Measurements from ENCODE around the gene ZNF385C. TPM values are rescaled to one million over a fixed set of nuclear protein-coding genes. Genes with fewer than 3 reads are reported as not detected.
A peak's percentile ranks its signal among the peaks of the same experiment; 100 is the strongest.

Gene ZNF385C
- total and polyA plus RNA-seq, 2 of the 13 experiments (the other 11 are each of a cell fraction or from before 2014, with no cell fraction given), result 2.3 to 6.1 TPM

DNA sequence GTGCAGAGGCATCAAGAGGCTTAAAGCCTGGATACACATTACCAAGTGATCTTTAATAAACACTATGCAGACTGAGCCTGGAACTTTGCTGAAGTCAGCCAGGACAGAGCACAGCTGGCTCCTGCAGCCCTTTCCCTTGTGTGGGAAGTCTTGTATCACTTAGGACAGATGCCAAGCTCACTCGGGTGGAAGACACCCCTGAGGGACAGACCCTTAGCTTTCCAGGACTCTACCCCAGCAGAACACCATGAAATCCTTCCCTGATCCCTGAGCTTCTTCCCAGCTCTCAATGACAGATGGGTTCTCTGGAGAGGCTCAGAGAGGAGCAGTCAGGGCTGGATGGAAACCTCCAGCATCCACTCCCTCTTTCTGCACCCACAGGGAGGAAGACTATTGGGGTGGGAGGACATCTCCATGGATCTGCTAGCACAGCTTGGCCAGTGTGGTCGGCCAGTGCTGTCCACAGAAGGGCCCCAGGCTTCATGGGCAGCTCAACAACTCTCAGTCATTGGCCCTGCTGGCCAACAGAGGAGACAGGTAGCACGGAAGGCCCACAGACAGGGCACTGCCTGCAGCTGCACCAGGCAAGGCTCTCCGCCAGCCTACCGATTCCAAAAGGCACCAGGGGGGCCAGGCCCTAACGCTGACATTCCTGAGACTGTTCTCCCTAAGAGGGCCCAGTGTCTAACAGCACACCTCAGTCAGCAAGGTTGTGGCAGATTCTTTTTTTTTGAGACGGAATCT, 40.6 kb upstream of the ZNF385C start:
- 90% methylated on average over 6 of the region's 7 CpGs for WGBS (ENCODE audit: low lambda C conversion rate)
- in situ Hi-C loops (cut with HindIII; ENCODE audit: extremely low pct_ligation_motif_present, low pct_unique_long_range_greater_than_20kb) (no loop called here), intact Hi-C loops (cut with micrococcal nuclease; ENCODE audit: unreplicated experiment) (no loop called here)
- H3K9me3 ChIP-seq (ENCODE audit: low read length), result no peaks in the 10 kb centered on the region
- CTCF ChIA-PET (ENCODE audit: low intra/inter-chr PET ratio, low total read pairs), result no interaction called here
- H3K9ac ChIP-seq (ENCODE audit: insufficient read depth, low read depth, low read length), result no peak overlapping the region
- H3K79me2 ChIP-seq (ENCODE audit: insufficient read depth, low read length), result peaks cover 77% of the 10 kb centered on the region
- TF ChIP-seq, protein P1, sequence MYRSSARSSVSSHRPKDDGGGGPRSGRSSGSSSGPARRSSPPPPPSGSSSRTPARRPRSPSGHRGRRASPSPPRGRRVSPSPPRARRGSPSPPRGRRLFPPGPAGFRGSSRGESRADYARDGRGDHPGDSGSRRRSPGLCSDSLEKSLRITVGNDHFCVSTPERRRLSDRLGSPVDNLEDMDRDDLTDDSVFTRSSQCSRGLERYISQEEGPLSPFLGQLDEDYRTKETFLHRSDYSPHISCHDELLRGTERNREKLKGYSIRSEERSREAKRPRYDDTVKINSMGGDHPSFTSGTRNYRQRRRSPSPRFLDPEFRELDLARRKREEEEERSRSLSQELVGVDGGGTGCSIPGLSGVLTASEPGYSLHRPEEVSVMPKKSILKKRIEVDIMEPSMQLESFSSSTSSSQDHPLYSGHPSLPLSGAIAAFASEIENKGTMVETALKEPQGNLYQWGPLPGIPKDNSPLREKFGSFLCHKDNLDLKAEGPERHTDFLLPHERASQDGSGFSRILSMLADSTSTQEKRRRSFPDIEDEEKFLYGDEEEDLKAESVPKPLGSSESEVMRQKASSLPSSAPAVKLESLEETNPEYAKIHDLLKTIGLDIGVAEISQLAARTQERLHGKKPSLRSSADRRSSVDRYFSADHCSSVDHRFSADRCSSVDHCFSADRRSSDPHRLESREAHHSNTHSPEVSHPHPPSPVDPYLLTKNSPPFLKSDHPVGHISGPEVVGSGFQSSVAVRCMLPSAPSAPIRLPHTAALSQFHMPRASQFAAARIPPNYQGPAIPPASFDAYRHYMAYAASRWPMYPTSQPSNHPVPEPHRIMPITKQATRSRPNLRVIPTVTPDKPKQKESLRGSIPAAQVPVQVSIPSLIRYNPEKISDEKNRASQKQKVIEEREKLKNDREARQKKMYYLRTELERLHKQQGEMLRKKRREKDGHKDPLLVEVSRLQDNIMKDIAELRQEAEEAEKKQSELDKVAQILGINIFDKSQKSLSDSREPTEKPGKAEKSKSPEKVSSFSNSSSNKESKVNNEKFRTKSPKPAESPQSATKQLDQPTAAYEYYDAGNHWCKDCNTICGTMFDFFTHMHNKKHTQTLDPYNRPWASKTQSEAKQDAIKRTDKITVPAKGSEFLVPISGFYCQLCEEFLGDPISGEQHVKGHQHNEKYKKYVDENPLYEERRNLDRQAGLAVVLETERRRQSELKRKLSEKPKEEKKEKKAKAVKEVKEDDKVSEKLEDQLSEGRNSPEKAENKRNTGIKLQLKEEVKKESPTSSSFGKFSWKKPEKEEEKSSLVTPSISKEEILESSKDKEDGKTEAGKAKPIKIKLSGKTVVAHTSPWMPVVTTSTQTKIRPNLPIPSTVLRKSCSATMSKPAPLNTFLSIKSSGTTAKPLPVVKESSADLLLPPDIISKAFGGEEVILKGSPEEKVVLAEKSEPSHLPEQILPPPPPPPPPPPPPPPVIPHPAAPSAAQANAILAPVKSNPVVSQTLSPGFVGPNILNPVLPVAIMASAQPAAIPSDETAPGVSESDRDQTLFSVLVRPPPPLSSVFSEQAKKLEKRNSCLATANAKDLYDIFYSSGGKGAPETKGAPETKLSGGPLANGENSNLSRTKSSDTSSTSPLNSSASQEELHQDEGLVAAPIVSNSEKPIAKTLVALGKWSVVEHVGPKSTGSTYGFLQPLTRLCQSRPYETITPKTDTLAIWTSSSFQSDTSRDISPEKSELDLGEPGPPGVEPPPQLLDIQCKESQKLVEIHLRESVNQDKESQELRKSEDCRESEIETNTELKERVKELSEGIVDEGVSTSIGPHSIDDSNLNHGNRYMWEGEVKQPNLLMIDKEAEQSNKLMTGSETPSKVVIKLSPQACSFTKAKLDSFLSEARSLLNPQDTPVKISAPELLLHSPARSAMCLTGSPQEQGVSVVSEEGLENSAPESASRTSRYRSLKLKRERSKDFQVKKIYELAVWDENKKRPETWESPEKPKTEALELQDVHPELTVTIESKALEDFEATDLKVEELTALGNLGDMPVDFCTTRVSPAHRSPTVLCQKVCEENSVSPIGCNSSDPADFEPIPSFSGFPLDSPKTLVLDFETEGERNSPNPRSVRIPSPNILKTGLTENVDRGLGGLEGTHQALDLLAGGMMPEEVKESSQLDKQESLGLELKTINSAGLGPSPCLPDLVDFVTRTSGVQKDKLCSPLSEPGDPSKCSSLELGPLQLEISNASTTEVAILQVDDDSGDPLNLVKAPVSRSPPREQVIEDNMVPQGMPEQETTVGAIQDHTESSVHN (CRISPR knock-in tag; IDR thresholded peaks at IDR 0.05), result no peak
- TF ChIP-seq, protein P2, sequence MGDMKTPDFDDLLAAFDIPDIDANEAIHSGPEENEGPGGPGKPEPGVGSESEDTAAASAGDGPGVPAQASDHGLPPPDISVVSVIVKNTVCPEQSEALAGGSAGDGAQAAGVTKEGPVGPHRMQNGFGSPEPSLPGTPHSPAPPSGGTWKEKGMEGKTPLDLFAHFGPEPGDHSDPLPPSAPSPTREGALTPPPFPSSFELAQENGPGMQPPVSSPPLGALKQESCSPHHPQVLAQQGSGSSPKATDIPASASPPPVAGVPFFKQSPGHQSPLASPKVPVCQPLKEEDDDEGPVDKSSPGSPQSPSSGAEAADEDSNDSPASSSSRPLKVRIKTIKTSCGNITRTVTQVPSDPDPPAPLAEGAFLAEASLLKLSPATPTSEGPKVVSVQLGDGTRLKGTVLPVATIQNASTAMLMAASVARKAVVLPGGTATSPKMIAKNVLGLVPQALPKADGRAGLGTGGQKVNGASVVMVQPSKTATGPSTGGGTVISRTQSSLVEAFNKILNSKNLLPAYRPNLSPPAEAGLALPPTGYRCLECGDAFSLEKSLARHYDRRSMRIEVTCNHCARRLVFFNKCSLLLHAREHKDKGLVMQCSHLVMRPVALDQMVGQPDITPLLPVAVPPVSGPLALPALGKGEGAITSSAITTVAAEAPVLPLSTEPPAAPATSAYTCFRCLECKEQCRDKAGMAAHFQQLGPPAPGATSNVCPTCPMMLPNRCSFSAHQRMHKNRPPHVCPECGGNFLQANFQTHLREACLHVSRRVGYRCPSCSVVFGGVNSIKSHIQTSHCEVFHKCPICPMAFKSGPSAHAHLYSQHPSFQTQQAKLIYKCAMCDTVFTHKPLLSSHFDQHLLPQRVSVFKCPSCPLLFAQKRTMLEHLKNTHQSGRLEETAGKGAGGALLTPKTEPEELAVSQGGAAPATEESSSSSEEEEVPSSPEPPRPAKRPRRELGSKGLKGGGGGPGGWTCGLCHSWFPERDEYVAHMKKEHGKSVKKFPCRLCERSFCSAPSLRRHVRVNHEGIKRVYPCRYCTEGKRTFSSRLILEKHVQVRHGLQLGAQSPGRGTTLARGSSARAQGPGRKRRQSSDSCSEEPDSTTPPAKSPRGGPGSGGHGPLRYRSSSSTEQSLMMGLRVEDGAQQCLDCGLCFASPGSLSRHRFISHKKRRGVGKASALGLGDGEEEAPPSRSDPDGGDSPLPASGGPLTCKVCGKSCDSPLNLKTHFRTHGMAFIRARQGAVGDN (CRISPR knock-in tag; IDR thresholded peaks at IDR 0.05), result 0 out of 2 replicates have a peak, but pooled peaks have one; percentile 12
- H2AFZ ChIP-seq (ENCODE audit: low read length), result no peak overlapping the region
- H4K20me1 ChIP-seq (ENCODE audit: insufficient read depth, low read length), result peaks cover 4% of the 10 kb centered on the region
- H3K27me3 ChIP-seq (ENCODE audit: control insufficient read depth in 1 of 2, insufficient read depth in 2 of 2, low read length in 2 of 2), result no peaks in the 10 kb centered on the region
- H3K4me1 ChIP-seq (ENCODE audit: insufficient read depth, low read length), result peaks cover 50% of the 10 kb centered on the region
- peaks cover 15 to 40% of the 10 kb centered on the region in 2 experiments; a peak in 4 of 5 replicates for H3K36me3 ChIP-seq (replicated peaks in 1 of 2; ENCODE audit: control insufficient read depth in 1 of 2, insufficient read depth in 2 of 2, low read length in 2 of 2)
- FAIRE-seq (no peak), DNase-seq (ENCODE audit: low spot score) (no peak), ATAC-seq (no peak)
- POLR2A ChIA-PET, result interaction anchor here (2.4 kb wide), 1 partner anchor 15 kb away, joined by 8 read pairs; no protein-coding TSS in a partner anchor
- H3K4me3 ChIP-seq (replicated peaks in 1 of 3; ENCODE audit: insufficient read depth in 1 of 3, low read depth in 2 of 3, low read length in 3 of 3), result no peak overlapping the region
- BruUV-seq (replicated peaks), result no TSS peak
- no peak overlapping the region for H3K27ac ChIP-seq (ENCODE audit: extremely low read length, insufficient read depth, low read length)
- H3K4me2 ChIP-seq (ENCODE audit: low read depth, low read length), result no peak overlapping the region
